GM18526 (cell line): ENCODE results near the gene DAD1.

Experiments used
- POLR2A ChIP-seq: IDR thresholded peaks from 3 replicates; pipeline ENCODE4 v1.6.1; 2011; ENCODE audit not compliant: insufficient read length; ENCODE audit errors: extremely low read depth

The DAD1 gene

GRCh38 chr14:22535126-22535525 is 53.9 kb downstream of the DAD1 start:
- TF ChIP-seq POLR2A, result peak; percentile 23

GRCh38 chr14:22534547-22534946 is 54.5 kb downstream of the DAD1 start:
- TF ChIP-seq POLR2A, result no peak

- no peak for TF ChIP-seq POLR2A
Measured at GRCh38 chr14:22533739-22534359, 55.2 kb downstream of the DAD1 start.

GRCh38 chr14:22533057-22533704 is 55.8 kb downstream of the DAD1 start:
- TF ChIP-seq POLR2A, result no peak

GRCh38 chr14:22532345-22533056 is 56.5 kb downstream of the DAD1 start:
- peak; percentile 57 for TF ChIP-seq POLR2A

- peak; percentile 67 for TF ChIP-seq POLR2A
Measured at GRCh38 chr14:22531451-22532344, 57.3 kb downstream of the DAD1 start.

GRCh38 chr14:22530127-22530526 is 58.9 kb downstream of the DAD1 start:
- TF ChIP-seq POLR2A, result no peak

- TF ChIP-seq POLR2A, result no peak
Measured at GRCh38 chr14:22526744-22527143, 62.3 kb downstream of the DAD1 start.

GRCh38 chr14:22526218-22526617 is 62.8 kb downstream of the DAD1 start:
- no peak for TF ChIP-seq POLR2A

GRCh38 chr14:22524784-22525161 is 64.3 kb downstream of the DAD1 start:
- TF ChIP-seq POLR2A, result no peak

- TF ChIP-seq POLR2A, result no peak
Measured at GRCh38 chr14:22524115-22524783, 64.8 kb downstream of the DAD1 start.

- TF ChIP-seq POLR2A, result no peak
Measured at GRCh38 chr14:22523283-22523682, 65.7 kb downstream of the DAD1 start.

- TF ChIP-seq POLR2A, result no peak
Measured at GRCh38 chr14:22522466-22522957, 66.5 kb downstream of the DAD1 start.

- no peak for TF ChIP-seq POLR2A
Measured at GRCh38 chr14:22521449-22522239, 67.4 kb downstream of the DAD1 start.

- no peak for TF ChIP-seq POLR2A
Measured at GRCh38 chr14:22520796-22521195, 68.2 kb downstream of the DAD1 start.
